ENCODE data around the gene MRPL12. TPM values are rescaled to one million over a fixed set of nuclear protein-coding genes. Genes with fewer than 3 reads are reported as not detected.

Gene MRPL12
- total RNA-seq, 2 experiments from 2014 or later, result 57.2 to 59.6 TPM

DNA sequence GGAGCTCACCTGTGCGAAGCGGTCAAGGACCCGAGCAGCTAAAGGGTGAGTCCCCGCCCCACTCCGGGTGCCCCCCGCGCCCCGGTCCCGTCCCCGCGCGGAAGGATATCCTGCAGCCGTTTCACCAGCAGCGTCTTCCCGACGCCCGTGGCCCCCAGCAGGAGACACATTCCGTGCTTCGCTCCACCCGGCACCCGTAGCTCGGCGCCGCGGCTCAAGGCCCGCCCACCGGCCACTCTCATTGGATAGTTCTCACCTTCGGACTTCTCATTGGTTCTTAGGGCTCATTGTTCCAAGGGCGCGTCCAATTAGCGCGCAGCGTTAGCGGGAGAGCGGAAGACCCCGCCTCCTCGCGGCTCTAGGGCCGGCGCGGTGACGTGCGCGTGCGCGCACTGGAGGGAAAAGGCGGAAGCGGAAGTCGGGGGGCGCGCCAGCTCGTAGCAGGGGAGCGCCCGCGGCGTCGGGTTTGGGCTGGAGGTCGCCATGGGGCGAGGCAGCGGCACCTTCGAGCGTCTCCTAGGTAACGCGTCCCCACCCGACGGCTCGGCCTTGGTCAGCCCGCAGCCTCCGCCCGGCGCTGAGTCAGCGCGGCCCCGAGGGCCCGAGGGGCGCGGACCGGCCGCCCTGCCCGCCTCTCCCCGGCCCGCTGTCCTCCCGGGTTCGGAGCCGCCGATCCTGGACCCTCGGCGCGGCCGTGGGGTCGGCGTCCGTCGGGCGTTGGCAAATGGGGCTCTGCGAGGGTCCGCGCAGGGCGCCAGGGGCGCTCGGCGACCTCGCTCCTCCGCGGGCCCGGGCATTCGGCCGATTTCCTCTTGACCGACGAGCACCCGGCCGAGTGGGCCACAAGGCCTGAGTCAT lies 19.4 kb upstream of the MRPL12 start, which contains the start of the genes ARL16 and HGS:
Gene ARL16, minus strand, starts transcription at position 214 of the 858 bp plus-strand sequence. Its CDS starts 44 bp downstream, at position 170.
Gene HGS, plus strand, starts transcription at position 428 of the 858 bp plus-strand sequence. Its CDS starts 56 bp downstream, at position 484.
- H3K27ac Mint-ChIP-seq, result peak within 1 kb of the TSS; percentile 90
- peaks cover 42% of the 10 kb centered on the region for H3K4me1 Mint-ChIP-seq
- peak within 1 kb of the TSS; percentile 86 for H3K4me3 Mint-ChIP-seq
- peaks cover 36% of the 10 kb centered on the region for H3K36me3 Mint-ChIP-seq (ENCODE audit: low read depth)
- no peaks in the 10 kb centered on the region for H3K9me3 Mint-ChIP-seq
- ChIA-PET POLR2A (interaction anchor here (0.6 to 4.7 kb wide), 26 partner anchors 8 to 813 kb away, joined by 3 to 111 read pairs (median 6); partner anchors contain the start of genes ACTG1, ARHGDIA, CCDC137 and FAAP100), CTCF (interaction anchor here (0.6 to 4.2 kb wide), 11 partner anchors 9 to 392 kb away, joined by 3 to 42 read pairs (median 5); partner anchors contain the start of genes CCDC137, MRPL12 and OXLD1)
- H3K27me3 Mint-ChIP-seq, result no peaks in the 10 kb centered on the region
- DNase-seq, result peak; percentile 98

DNA sequence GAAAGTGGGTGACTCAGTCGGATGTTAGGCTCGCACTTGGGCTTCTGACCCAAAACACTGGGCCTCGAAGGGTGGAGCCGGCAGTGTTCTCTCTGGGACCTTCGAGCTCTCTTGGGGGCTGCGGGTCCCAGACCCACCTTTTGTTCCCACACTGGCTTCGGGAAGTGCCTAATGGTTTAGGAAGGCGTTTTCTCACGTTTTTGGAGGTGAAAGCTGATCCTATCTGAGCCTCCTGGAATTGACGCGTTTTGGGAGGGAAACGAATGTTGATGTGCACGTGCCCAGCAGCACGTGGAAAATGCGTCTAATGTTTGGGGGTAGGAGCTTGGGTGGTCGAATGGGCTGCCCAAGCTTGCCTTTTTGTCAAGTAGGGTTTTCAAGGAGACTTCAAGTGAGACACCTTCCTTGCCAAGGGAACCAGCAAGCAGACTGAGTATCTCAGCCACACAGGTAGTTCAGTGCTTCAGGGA lies 18.7 kb upstream of the MRPL12 start:
- DNase-seq, result peak; percentile 34
- H3K27ac Mint-ChIP-seq, result peak overlapping the region; percentile 77
- CTCF ChIA-PET, result interaction anchor here (1.2 to 4.2 kb wide), 6 partner anchors 9 to 335 kb away, joined by 3 to 42 read pairs (median 6); partner anchors contain the start of gene MRPL12
- H3K4me1 Mint-ChIP-seq, result peaks cover 42% of the 10 kb centered on the region
- H3K27me3 Mint-ChIP-seq, result no peaks in the 10 kb centered on the region
- POLR2A ChIA-PET, result interaction anchor here (0.7 to 4.7 kb wide), 15 partner anchors 9 to 186 kb away, joined by 3 to 111 read pairs (median 8); partner anchors contain the start of genes ARHGDIA, CCDC137, MCRIP1 and MRPL12
- peaks cover 40% of the 10 kb centered on the region for H3K36me3 Mint-ChIP-seq (ENCODE audit: low read depth)
- H3K4me3 Mint-ChIP-seq, result peak overlapping the region; percentile 75
- no peaks in the 10 kb centered on the region for H3K9me3 Mint-ChIP-seq

DNA sequence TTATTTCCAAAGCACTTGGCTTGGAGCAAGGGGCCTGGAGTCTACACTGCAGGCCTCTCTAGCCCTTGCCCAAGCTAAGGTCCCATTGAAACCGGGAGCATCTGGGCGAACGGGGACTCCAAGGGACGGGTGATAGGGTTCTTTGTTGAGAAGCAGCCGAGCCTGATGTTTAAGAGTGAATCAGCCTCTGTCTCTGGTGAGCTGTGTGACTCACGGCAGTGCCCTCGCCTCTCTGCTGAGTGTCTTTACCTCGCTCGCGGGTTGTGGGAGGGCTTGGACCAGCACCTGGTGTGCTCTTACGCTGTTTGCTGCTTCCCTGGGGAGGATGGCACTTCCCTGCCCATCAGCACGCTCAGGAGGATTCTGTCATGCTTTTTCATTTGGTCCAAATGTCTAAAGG lies 18.1 kb upstream of the MRPL12 start:
- Mint-ChIP-seq H3K4me3 (peak overlapping the region; percentile 75), H3K4me1 (peaks cover 42% of the 10 kb centered on the region), H3K9me3 (no peaks in the 10 kb centered on the region), H3K36me3 (ENCODE audit: low read depth) (peaks cover 47% of the 10 kb centered on the region), H3K27me3 (no peaks in the 10 kb centered on the region), H3K27ac (peak overlapping the region; percentile 77)
- DNase-seq, result peak; percentile 42
- ChIA-PET POLR2A (interaction anchor here (0.7 to 4.7 kb wide), 11 partner anchors 8 to 148 kb away, joined by 3 to 111 read pairs (median 6); partner anchors contain the start of genes CCDC137, MCRIP1, MRPL12 and OXLD1), CTCF (interaction anchor here (4.2 kb wide), 1 partner anchor 18 kb away, joined by 42 read pairs; the partner anchor contains the start of gene MRPL12)

DNA sequence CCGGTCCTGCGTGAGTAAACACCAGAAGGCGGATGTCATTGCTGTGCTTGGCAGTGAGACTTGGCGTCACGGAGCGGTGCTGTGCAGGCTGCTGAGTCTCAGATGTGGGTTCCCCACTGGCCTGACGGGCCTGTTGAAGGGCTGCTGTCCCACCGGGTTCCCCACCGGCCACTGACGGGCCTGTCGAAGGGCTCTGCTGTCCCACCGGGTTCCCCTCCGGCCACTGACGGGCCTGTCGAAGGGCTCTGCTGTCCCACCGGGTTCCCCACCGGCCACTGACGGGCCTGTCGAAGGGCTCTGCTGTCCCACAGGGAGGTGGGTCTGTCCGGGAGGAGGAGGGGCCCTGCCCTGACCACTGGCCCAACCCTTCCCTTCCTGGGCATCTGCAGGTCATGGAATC lies 16.6 kb upstream of the MRPL12 start:
- CTCF ChIA-PET, result no interaction called here
- H3K4me1 Mint-ChIP-seq, result peaks cover 42% of the 10 kb centered on the region
- no peak overlapping the region for H3K27ac Mint-ChIP-seq
- no peak overlapping the region for H3K4me3 Mint-ChIP-seq
- no peak for DNase-seq
- no peaks in the 10 kb centered on the region for H3K27me3 Mint-ChIP-seq
- no peaks in the 10 kb centered on the region for H3K9me3 Mint-ChIP-seq
- peaks cover 53% of the 10 kb centered on the region for H3K36me3 Mint-ChIP-seq (ENCODE audit: low read depth)
- POLR2A ChIA-PET, result interaction anchor here (1.6 kb wide), 1 partner anchor 15 kb away, joined by 4 read pairs; no protein-coding TSS in a partner anchor

DNA sequence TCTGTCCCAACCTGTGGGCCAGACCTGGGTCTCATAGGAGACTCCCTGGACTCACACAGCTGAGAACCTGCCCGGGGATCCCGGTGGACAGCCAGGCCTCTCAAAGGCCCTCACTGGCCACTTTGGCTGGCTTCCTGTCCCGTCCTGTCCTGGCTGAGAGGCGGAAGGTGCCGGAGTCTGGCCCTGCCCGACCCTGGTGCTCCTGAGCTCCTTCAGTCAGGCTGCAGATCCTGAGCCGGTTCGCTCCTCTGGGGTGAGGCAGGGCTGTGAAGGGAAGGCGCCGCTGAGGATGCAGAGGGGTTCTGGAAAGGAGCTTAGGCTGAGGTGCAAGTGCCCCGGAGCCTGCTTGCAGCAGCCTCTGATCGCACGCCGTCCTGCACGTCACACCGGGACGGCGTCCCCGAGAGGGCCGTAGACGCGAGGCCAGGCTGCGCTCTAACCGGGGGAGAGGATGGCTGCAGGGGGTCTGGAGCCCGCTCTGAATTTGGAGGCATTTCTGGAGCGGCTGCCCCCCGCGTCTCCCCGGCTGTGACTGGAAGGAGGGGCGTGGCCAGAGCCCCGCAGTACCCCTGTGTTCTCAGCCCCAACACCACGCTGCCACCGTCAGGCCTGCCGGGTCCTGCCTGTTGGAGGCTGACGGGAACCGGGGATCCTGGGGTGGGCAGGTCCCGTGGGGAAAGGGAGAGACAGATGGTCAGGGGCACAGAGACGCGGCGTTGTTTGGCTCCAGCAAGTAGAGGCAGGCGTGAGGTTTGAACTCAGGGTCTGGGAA lies 15.2 kb upstream of the MRPL12 start:
- CTCF ChIA-PET, result no interaction called here
- POLR2A ChIA-PET, result interaction anchor here (1.6 kb wide), 1 partner anchor 13 kb away, joined by 4 read pairs; no protein-coding TSS in a partner anchor
- no peak for DNase-seq
- Mint-ChIP-seq H3K4me1 (peaks cover 30% of the 10 kb centered on the region), H3K27ac (no peak overlapping the region), H3K9me3 (no peaks in the 10 kb centered on the region), H3K4me3 (no peak overlapping the region), H3K27me3 (no peaks in the 10 kb centered on the region), H3K36me3 (ENCODE audit: low read depth) (peaks cover 59% of the 10 kb centered on the region)

DNA sequence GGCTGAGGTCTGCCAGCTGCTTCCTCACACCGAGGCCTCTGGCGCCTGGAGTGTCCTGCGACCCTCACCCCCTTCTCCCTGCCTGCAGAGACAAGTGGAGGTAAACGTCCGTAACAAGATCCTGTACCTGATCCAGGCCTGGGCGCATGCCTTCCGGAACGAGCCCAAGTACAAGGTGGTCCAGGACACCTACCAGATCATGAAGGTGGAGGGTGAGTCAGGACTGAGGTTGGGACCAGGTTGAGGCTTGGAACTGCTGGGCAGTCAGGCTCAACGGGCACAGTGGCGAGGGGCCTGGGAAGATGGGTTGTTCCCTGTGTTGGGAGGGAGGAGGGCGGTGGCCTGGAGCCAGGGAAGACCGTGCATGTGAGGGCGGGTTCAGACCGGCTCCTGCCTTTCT lies 14.6 kb upstream of the MRPL12 start:
- Mint-ChIP-seq H3K4me3 (no peak overlapping the region), H3K36me3 (ENCODE audit: low read depth) (peaks cover 59% of the 10 kb centered on the region), H3K9me3 (no peaks in the 10 kb centered on the region), H3K27me3 (no peaks in the 10 kb centered on the region), H3K27ac (no peak overlapping the region), H3K4me1 (peaks cover 28% of the 10 kb centered on the region)
- ChIA-PET POLR2A (no interaction called here), CTCF (no interaction called here)
- no peak for DNase-seq

DNA sequence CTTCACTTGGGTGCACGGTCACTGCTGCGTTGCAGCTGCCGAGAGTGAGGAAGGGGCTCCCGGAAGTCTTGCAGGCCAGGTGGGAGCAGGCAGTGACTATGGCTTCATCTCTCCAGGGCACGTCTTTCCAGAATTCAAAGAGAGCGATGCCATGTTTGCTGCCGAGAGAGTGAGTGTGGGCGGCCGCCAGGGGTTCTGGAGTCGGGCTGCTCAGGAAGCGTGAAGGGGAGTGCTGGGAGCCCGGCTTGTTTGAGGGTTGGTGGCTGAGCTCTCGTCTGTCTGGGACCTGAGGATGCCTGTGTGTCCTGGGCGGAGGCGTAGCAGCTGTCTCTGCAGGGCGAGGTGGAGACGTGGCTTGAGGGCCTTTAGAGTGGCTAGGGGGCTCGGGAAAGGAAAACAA lies 13.1 kb upstream of the MRPL12 start:
- CTCF ChIA-PET, result no interaction called here
- H3K27ac Mint-ChIP-seq, result peak overlapping the region; percentile 26
- peaks cover 56% of the 10 kb centered on the region for H3K36me3 Mint-ChIP-seq (ENCODE audit: low read depth)

DNA sequence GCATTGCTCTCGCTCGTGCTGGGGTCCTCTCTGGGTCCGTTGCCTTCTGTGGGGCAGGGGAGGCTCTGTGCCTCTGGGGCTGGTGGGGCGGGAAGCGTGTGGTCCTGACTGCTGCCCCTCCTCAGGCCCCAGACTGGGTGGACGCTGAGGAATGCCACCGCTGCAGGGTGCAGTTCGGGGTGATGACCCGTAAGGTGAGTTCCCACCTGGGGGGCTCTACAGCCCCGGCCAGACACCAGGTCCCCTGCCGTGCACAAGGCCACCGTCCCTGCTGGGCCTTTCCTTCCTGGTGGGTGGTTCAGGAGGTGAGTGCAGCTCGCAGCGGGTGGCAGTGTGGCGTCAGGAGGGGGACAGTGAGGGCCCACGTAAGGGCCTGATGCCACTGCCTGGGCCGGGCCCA lies 12.6 kb upstream of the MRPL12 start:
- Mint-ChIP-seq H3K27me3 (no peaks in the 10 kb centered on the region), H3K36me3 (ENCODE audit: low read depth) (peaks cover 51% of the 10 kb centered on the region), H3K27ac (no peak overlapping the region), H3K4me3 (no peak overlapping the region), H3K4me1 (peaks cover 14% of the 10 kb centered on the region), H3K9me3 (no peaks in the 10 kb centered on the region)
- ChIA-PET POLR2A (interaction anchor here (1.4 kb wide), 1 partner anchor 12 kb away, joined by 5 read pairs; no protein-coding TSS in a partner anchor), CTCF (no interaction called here)
- no peak for DNase-seq

More for the DNA sequence above, 13.1 kb upstream of the MRPL12 start:
- DNase-seq, result no peak
- Mint-ChIP-seq H3K4me3 (no peak overlapping the region), H3K9me3 (no peaks in the 10 kb centered on the region), H3K27me3 (no peaks in the 10 kb centered on the region), H3K4me1 (peaks cover 18% of the 10 kb centered on the region)
- POLR2A ChIA-PET, result interaction anchor here (1.4 kb wide), 1 partner anchor 12 kb away, joined by 5 read pairs; no protein-coding TSS in a partner anchor

DNA sequence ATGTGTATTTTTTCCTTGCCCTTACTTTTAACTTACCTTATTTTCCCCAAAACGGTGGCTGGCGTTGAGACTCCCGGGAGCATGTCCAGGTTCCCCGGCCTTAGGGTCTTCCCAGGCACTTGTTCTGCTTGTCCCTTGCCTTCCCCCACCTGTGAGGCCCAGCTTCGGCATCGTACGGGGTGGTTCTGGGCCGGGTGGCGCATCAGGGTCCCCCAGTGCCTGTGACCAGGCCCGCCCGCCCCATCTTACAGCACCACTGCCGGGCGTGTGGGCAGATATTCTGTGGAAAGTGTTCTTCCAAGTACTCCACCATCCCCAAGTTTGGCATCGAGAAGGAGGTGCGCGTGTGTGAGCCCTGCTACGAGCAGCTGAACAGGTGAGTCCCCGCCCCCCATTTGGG lies 12.0 kb upstream of the MRPL12 start:
- Mint-ChIP-seq H3K27me3 (no peaks in the 10 kb centered on the region), H3K4me3 (no peak overlapping the region), H3K36me3 (ENCODE audit: low read depth) (peaks cover 49% of the 10 kb centered on the region), H3K9me3 (no peaks in the 10 kb centered on the region), H3K27ac (no peak overlapping the region), H3K4me1 (peaks cover 9% of the 10 kb centered on the region)
- ChIA-PET POLR2A (interaction anchor here (1.4 kb wide), 1 partner anchor 11 kb away, joined by 5 read pairs; no protein-coding TSS in a partner anchor), CTCF (no interaction called here)
- no peak for DNase-seq

DNA sequence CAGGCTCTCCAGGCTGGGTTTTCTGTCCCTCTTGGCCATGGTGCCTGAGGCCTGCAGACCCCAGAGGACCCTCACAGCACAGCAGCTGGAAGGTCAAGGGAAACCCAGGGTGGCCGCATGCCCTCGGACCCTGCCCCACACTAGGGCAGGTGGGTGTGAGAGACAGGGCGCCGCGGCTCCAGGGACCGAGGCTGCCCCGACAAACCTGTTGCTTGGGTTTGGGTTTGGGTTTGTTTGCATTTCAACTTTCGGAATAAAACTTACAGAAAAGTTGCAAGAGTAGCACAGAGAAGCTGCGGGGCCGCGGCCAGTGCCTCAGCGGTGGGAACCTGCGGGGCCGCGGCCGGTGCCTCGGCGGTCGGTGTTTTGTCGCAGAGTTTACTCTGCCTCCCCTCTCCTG lies 11.6 kb upstream of the MRPL12 start:
- no peaks in the 10 kb centered on the region for H3K27me3 Mint-ChIP-seq
- peaks cover 48% of the 10 kb centered on the region for H3K36me3 Mint-ChIP-seq (ENCODE audit: low read depth)
- H3K27ac Mint-ChIP-seq, result no peak overlapping the region
- H3K4me1 Mint-ChIP-seq, result peaks cover 6% of the 10 kb centered on the region
- no peak overlapping the region for H3K4me3 Mint-ChIP-seq
- no peak for DNase-seq
- H3K9me3 Mint-ChIP-seq, result no peaks in the 10 kb centered on the region
- ChIA-PET CTCF (no interaction called here), POLR2A (interaction anchor here (1.4 to 1.5 kb wide), 2 partner anchors 11 to 13 kb away, joined by 3 to 5 read pairs; no protein-coding TSS in a partner anchor)

DNA sequence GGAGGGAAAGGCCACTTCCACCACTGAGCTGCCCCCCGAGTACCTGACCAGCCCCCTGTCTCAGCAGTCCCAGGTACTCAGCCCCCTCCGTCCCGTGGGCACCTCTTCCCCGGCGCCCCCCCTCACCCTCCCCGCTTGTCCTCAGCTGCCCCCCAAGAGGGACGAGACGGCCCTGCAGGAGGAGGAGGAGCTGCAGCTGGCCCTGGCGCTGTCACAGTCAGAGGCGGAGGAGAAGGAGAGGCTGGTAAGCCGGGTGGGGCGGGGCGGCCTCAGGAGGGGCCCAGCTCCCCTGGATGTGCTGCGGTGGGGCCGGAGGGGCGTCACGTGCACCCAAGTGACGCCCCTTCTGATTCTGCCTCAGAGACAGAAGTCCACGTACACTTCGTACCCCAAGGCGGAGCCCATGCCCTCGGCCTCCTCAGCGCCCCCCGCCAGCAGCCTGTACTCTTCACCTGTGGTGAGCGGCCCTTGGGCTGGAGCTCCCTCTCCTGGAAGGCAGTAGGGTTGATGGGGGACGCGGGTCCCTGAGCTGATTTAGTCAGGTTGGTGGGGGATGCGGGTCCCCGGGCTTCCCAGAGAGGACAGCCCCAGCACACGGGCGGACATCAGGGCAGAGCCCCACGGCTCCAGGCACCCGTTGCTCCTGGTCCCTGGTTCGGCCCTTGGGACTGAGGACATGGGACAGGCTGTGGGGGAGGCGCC lies 9.5 kb upstream of the MRPL12 start:
- Mint-ChIP-seq H3K36me3 (ENCODE audit: low read depth) (peaks cover 57% of the 10 kb centered on the region), H3K27me3 (no peaks in the 10 kb centered on the region), H3K27ac (no peak overlapping the region), H3K9me3 (no peaks in the 10 kb centered on the region), H3K4me1 (no peaks in the 10 kb centered on the region), H3K4me3 (no peak overlapping the region)
- DNase-seq, result no peak
- ChIA-PET CTCF (interaction anchor here (1.0 kb wide), 1 partner anchor 8 kb away, joined by 3 read pairs; no protein-coding TSS in a partner anchor), POLR2A (interaction anchor here (1.0 to 1.9 kb wide), 3 partner anchors 9 to 11 kb away, joined by 4 to 9 read pairs (median 6); partner anchors contain the start of genes ARL16, HGS and MRPL12)

DNA sequence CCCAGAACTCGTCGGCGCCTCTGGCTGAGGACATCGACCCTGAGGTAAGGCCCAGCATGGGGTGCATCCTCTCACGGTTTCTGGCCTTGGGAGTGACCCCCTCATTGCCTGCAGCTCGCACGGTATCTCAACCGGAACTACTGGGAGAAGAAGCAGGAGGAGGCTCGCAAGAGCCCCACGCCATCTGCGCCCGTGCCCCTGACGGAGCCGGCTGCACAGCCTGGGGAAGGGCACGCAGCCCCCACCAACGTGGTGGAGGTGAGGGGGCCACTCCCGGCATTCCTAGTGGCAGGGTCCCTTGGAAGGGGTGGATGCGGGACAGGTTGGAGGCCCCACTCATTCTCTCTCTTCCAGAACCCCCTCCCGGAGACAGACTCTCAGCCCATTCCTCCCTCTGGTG lies 8.4 kb upstream of the MRPL12 start:
- DNase-seq, result no peak
- POLR2A ChIA-PET, result interaction anchor here (1.2 to 2.5 kb wide), 2 partner anchors 11 to 12 kb away, joined by 3 to 13 read pairs; partner anchors contain the start of genes ARL16 and HGS

More for the DNA sequence above, 8.4 kb upstream of the MRPL12 start:
- Mint-ChIP-seq H3K4me3 (no peak overlapping the region), H3K27ac (no peak overlapping the region), H3K27me3 (no peaks in the 10 kb centered on the region), H3K4me1 (no peaks in the 10 kb centered on the region), H3K9me3 (no peaks in the 10 kb centered on the region), H3K36me3 (ENCODE audit: low read depth) (peaks cover 50% of the 10 kb centered on the region)
- CTCF ChIA-PET, result no interaction called here
